ENCODE measurements around the gene CDK8.

Gene CDK8

DNA sequence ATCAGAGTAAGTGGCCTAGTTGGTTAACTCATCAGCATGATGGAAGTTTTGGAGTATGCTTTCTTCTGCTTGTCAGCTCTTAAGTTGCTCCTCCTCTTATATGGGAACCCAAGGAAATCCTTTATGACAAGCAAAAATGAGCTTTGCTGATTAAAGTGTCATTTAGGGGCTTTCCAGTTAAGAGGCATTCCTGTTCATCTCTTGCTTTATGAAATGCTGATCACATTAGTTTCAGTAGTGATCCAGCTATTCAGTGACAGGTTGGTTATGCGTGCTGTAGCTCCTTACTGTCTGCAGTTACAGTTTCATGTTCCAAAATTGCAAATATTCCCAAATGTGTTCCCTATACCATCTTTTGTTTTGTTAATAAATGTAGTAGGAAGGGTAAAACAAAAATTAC, 146.6 kb downstream of the CDK8 start:
- TF ChIP-seq, protein P1, sequence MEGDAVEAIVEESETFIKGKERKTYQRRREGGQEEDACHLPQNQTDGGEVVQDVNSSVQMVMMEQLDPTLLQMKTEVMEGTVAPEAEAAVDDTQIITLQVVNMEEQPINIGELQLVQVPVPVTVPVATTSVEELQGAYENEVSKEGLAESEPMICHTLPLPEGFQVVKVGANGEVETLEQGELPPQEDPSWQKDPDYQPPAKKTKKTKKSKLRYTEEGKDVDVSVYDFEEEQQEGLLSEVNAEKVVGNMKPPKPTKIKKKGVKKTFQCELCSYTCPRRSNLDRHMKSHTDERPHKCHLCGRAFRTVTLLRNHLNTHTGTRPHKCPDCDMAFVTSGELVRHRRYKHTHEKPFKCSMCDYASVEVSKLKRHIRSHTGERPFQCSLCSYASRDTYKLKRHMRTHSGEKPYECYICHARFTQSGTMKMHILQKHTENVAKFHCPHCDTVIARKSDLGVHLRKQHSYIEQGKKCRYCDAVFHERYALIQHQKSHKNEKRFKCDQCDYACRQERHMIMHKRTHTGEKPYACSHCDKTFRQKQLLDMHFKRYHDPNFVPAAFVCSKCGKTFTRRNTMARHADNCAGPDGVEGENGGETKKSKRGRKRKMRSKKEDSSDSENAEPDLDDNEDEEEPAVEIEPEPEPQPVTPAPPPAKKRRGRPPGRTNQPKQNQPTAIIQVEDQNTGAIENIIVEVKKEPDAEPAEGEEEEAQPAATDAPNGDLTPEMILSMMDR (IDR thresholded peaks at IDR 0.05; ENCODE audit: low read depth, low read length) = no peak
- H3K4me3 ChIP-seq (ENCODE audit: low read depth, low read length) = no peak overlapping the region

DNA sequence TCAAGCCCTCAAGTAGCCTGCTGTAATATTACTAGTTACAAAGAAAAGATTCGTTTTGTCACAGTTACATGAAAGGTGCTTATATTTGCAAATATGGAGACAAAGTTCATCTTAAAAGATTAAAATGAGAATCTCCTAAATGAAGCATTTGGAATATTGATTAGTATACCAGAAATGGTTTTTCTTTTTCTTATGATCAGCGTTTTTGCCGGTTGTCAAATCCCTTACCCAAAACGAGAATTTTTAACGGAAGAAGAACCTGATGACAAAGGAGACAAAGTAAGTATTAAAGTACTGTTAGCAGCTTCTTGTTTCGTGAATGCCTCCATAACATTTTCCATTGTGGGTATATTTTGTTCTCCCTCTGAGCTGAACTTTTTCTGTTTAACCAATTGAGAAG, 147.1 kb downstream of the CDK8 start:
- TF ChIP-seq, protein P1 (IDR thresholded peaks at IDR 0.05; ENCODE audit: low read depth, low read length) = no peak
- H3K4me3 ChIP-seq (ENCODE audit: low read depth, low read length) = no peak overlapping the region

DNA sequence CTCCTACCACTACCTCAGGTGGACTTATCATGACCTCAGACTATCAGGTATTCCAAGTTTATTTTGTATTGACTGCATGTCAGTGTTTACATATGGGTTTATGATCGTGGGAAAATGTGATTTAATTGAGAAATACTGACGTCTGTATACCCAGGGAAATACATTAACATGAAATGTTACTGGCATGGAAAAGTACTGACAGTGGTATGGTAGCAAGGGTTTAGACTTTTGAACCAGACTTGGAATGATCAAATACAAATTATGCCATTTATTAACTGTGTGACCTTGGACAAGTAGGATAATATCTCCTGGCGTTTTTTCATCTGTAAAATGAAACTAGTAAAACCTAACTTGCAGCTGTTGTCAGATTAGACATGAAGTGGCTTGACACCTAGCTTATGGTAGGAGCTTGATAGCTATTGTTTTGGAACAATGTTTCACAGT, 147.7 kb downstream of the CDK8 start:
- TF ChIP-seq, protein P1 (IDR thresholded peaks at IDR 0.05; ENCODE audit: low read depth, low read length) = no peak

DNA sequence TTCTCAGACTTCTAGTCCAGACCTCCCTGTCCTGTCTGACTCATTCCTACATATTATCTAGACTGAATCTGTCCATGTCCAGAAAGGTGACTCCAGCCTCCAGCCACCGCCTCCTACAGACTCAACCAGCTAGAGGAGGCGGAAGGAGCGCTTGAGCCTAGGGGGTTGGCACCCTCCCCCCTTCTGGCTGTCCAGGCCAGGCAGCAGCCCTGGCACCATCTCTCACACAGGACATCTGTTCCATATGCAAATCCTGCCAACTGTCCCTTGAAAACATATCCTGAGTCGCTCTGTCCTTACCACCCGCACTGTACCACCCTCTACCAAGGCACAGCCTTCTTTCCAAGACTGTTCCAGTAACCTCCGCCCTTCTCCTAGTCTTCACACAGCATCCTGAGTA, 152.9 kb downstream of the CDK8 start:
- H3K4me3 ChIP-seq (ENCODE audit: low read depth, low read length) = no peak overlapping the region
- TF ChIP-seq, protein P1 (IDR thresholded peaks at IDR 0.05; ENCODE audit: low read depth, low read length) = no peak

More for the DNA sequence above, 147.7 kb downstream of the CDK8 start:
- no peak overlapping the region for H3K4me3 ChIP-seq (ENCODE audit: low read depth, low read length)

DNA sequence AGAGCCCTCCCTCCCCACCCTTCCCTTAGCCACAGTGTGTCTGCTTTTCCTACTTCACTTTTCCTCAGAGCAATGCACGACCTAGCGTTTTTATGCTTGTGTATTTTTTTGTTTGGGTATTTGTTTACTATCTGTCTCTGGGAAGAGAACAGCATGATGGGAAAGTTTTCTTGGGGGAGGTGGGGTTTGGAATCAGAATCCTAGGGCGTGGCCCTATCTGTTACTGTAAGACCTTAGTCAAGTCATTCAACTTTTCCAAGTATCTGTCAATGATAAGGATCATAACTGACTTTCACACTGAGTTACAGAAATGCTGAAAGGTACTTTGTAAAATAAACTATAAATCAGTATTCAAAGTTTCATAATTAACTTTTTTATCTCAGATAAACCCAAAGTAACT, 157.3 kb downstream of the CDK8 start:
- no peak overlapping the region for H3K4me3 ChIP-seq (ENCODE audit: low read depth, low read length)
- TF ChIP-seq, protein P1 (IDR thresholded peaks at IDR 0.05; ENCODE audit: low read depth, low read length) = no peak

DNA sequence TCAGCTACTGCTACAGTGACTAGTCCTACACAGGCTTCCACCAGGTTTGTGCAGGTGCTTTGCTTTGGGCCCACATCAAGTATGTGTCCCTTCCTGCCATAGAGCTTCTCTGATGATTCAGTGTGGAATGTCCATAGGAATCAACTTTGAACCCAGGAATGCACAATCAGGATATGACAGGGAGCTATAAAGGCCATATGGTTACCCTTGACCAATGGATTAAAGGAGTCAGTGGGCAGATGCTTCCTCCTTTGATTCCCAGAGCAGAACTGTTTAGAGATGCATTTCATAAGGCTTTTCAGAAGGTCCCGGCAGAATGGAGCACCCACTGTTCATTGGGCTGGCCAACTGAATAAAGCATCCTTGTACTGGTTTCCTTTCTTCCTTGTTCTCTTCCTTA, 158.3 kb downstream of the CDK8 start:
- H3K4me3 ChIP-seq (ENCODE audit: low read depth, low read length) = no peak overlapping the region
- TF ChIP-seq, protein P1 (IDR thresholded peaks at IDR 0.05; ENCODE audit: low read depth, low read length) = no peak

DNA sequence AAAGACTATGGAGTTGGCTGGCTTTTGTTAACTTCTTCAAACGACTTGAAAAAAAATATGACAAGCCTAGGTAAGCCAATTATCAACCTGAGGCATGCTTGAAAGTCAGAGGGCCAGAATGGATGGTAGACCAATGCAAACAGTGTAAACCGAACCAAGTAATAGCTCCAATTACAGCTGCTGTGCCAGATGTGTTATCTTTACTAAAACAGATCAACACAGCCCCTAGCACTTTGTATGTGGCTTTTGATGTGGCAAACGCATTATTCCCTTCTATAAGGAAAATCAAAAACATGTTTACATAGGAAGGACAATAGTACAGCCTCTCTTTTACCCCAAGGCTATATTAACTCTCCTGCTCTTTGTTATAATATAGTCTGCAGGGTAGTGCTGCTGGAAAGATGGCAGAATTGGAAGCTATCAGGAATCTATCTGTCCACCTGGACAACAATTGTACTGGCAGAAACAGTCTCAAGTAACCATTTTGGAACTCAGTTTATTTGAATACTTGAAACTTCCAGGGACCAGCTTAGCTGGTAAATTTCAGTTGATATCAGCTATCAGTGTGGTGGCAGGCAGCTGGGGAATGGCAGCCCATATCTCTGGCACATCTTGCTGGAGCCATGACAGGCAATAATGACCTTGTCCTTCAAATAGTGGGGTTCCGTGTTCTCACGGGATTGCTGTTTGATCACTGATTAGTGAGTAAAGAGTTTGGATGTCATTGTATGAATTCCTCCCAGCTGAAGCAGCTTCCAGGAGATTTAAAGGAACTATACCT, 159.2 kb downstream of the CDK8 start:
- no peak overlapping the region for H3K4me3 ChIP-seq (ENCODE audit: low read depth, low read length)
- TF ChIP-seq, protein P1 (IDR thresholded peaks at IDR 0.05; ENCODE audit: low read depth, low read length) = no peak

All from WI38 (cell line).